Activated CD8-positive, alpha-beta T cell treated with anti-CD3 and anti-CD28 coated beads for 36 hours (primary cell): ENCODE results near the gene SCGB1D1. TPM values are rescaled to one million over a fixed set of nuclear protein-coding genes. Genes with fewer than 3 reads are reported as not detected.

ENCODE experiments used
- ATAC-seq: fragments of 200-7000 bp; cut with Tn5 transposase; one replicate; pipeline ENCODE4 v1.10.0; 2021; ENCODE audit warnings: mild to moderate bottlenecking, moderate library complexity
- CTCF ChIA-PET: fragments of 350-600 bp; sonication (Branson Sonifier 250); formaldehyde crosslinking; loops from one replicate; lab custom pipeline; 2021; ENCODE audit warnings: antibody characterized with exemption; lab: Charles Lee
- POLR2A ChIA-PET: fragments of 350-600 bp; sonication (Branson Sonifier 250); formaldehyde crosslinking; loops from one replicate; lab custom pipeline; 2021; ENCODE audit warnings: antibody characterized with exemption; lab: Charles Lee
- DNase-seq: peaks from one replicate; pipeline ENCODE4 v3.0.0-alpha.2; 2020
- H3K27ac Mint-ChIP-seq: one replicate; pipeline ENCODE4 v1.8.0; 2021; ENCODE audit warnings: mild to moderate bottlenecking, mixed read lengths
- H3K27me3 Mint-ChIP-seq: one replicate; pipeline ENCODE4 v1.8.0; 2021; ENCODE audit warnings: mixed read lengths
- H3K36me3 Mint-ChIP-seq: one replicate; pipeline ENCODE4 v1.8.0; 2021; ENCODE audit warnings: low read depth, mixed read lengths
- H3K4me1 Mint-ChIP-seq: one replicate; pipeline ENCODE4 v1.8.0; 2021; ENCODE audit warnings: low read depth, mixed read lengths
- H3K4me3 Mint-ChIP-seq: one replicate; pipeline ENCODE4 v1.8.0; 2021; ENCODE audit warnings: mild to moderate bottlenecking, moderate library complexity, mixed read lengths
- H3K9me3 Mint-ChIP-seq: one replicate; pipeline ENCODE4 v1.8.0; 2021; ENCODE audit warnings: mixed read lengths
- intact Hi-C: fragments of 100-400 bp; cut with micrococcal nuclease; formaldehyde crosslinking; loops from one replicate; pipeline ENCODE4 v1.10.0; 2022
- total RNA-seq, 2 experiments: library from RNA; stranded (reverse); gene quantifications; one replicate each; pipeline ENCODE4 v1.2.3, GENCODE V29; 2021
- TF ChIP-seq, protein P1 (sequence below): fragments of 200-600 bp; IDR thresholded peaks from one replicate; pipeline ENCODE4 v1.8.0; 2022; ENCODE audit warnings: antibody characterized with exemption, mild to moderate bottlenecking

SCGB1D1 gene
- total RNA-seq, 2 experiments from 2014 or later = not detected

DNA sequence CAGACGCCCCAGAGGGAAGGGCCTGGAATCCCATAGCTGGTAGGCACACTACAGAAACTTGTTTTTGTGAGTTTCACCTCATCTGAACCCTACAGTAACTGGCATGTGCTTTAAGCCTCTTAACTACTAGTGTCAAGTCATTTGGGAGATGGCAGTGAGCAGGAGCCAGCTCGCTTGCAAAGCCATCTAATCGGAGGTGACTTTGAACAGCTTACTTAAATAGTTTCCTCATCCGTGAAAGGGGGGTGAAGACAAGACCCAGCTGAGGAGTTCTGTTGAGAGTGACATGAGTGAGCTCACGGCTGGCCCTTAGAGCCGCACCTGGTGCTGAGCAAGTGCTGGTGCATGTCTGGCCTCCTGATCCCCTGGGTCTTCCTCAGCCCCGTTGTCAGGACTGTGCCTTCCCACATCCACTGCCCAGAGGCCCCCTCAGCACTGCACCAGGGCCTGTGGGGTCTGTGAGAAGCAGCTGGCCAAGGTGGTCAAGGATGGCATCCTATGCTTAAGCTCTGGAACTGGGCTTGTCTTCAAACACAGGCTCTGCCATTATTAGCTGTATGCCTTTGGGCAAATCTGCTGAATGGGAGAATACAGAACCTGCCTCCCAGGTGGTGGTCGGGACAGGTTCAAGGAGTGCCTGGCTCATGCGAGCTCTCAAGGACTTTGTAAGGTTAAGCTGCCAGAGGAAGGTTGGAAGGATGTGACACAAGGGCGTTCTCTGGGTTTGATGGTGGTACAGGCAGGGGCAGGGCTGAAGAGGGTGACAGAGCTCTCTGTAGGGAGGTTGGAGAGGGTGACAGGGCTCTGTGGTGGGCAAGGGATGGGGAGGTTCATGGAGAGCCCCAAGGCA lies 38.9 kb upstream of the SCGB1D1 start:
- no peaks in the 10 kb centered on the region for H3K27me3 Mint-ChIP-seq
- no peak overlapping the region for H3K4me3 Mint-ChIP-seq
- DNase-seq = no peak
- POLR2A ChIA-PET = interaction anchor here (0.6 kb wide), 1 partner anchor 8 kb away, joined by 3 read pairs; no protein-coding TSS in a partner anchor
- H3K9me3 Mint-ChIP-seq = no peaks in the 10 kb centered on the region
- ATAC-seq = no peak
- H3K36me3 Mint-ChIP-seq = peaks cover 49% of the 10 kb centered on the region
- TF ChIP-seq, protein P1, sequence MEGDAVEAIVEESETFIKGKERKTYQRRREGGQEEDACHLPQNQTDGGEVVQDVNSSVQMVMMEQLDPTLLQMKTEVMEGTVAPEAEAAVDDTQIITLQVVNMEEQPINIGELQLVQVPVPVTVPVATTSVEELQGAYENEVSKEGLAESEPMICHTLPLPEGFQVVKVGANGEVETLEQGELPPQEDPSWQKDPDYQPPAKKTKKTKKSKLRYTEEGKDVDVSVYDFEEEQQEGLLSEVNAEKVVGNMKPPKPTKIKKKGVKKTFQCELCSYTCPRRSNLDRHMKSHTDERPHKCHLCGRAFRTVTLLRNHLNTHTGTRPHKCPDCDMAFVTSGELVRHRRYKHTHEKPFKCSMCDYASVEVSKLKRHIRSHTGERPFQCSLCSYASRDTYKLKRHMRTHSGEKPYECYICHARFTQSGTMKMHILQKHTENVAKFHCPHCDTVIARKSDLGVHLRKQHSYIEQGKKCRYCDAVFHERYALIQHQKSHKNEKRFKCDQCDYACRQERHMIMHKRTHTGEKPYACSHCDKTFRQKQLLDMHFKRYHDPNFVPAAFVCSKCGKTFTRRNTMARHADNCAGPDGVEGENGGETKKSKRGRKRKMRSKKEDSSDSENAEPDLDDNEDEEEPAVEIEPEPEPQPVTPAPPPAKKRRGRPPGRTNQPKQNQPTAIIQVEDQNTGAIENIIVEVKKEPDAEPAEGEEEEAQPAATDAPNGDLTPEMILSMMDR = no peak
- intact Hi-C loops = no loop called here
- no peaks in the 10 kb centered on the region for H3K4me1 Mint-ChIP-seq
- CTCF ChIA-PET = interaction anchor here (1.4 to 1.7 kb wide), 2 partner anchors 43 to 160 kb away, joined by 5 to 6 read pairs; no protein-coding TSS in a partner anchor
- H3K27ac Mint-ChIP-seq = no peak overlapping the region

GRCh38 chr11:62151737-62152102 lies 38.3 kb upstream of the SCGB1D1 start:
- Mint-ChIP-seq H3K27me3 (no peaks in the 10 kb centered on the region), H3K4me3 (no peak overlapping the region), H3K4me1 (no peaks in the 10 kb centered on the region), H3K9me3 (no peaks in the 10 kb centered on the region), H3K36me3 (peaks cover 45% of the 10 kb centered on the region), H3K27ac (no peak overlapping the region)
- TF ChIP-seq, protein P1 = no peak
- POLR2A ChIA-PET = interaction anchor here (1.0 to 1.3 kb wide), 2 partner anchors 22 to 27 kb away, joined by 3 to 4 read pairs; partner anchors contain the start of gene INCENP
- no peak for DNase-seq
- intact Hi-C loops = no loop called here
- no peak for ATAC-seq
- CTCF ChIA-PET = interaction anchor here (1.7 kb wide), 1 partner anchor 159 kb away, joined by 6 read pairs; no protein-coding TSS in a partner anchor

- Mint-ChIP-seq H3K4me3 (no peak overlapping the region), H3K4me1 (no peaks in the 10 kb centered on the region), H3K9me3 (no peaks in the 10 kb centered on the region), H3K27ac (no peak overlapping the region), H3K36me3 (peaks cover 38% of the 10 kb centered on the region), H3K27me3 (no peaks in the 10 kb centered on the region)
- TF ChIP-seq, protein P1 = no peak
- DNase-seq = no peak
- ATAC-seq = no peak
- intact Hi-C loops = no loop called here
- POLR2A ChIA-PET = interaction anchor here (1.0 to 1.3 kb wide), 2 partner anchors 22 to 28 kb away, joined by 3 to 4 read pairs; partner anchors contain the start of gene INCENP
- CTCF ChIA-PET = no interaction called here
Observed at GRCh38 chr11:62152245-62153086, 37.5 kb upstream of the SCGB1D1 start.

- CTCF ChIA-PET = no interaction called here
- Mint-ChIP-seq H3K27ac (no peak overlapping the region), H3K4me3 (no peak overlapping the region), H3K9me3 (no peaks in the 10 kb centered on the region), H3K4me1 (no peaks in the 10 kb centered on the region), H3K36me3 (peaks cover 33% of the 10 kb centered on the region), H3K27me3 (no peaks in the 10 kb centered on the region)
- intact Hi-C loops = no loop called here
- TF ChIP-seq, protein P1 = no peak
- POLR2A ChIA-PET = interaction anchor here (1.3 kb wide), 1 partner anchor 29 kb away, joined by 3 read pairs; the partner anchor contains the start of gene INCENP
- ATAC-seq = no peak
- DNase-seq = no peak
Observed at GRCh38 chr11:62153087-62153395, 37.0 kb upstream of the SCGB1D1 start.
